ENCODE results near the gene SREK1. TPM values are rescaled to one million over a fixed set of nuclear protein-coding genes. Genes with fewer than 3 reads are reported as not detected.

The SREK1 gene
- total RNA-seq, 1 experiment from 2014 or later: 59.6 TPM

DNA sequence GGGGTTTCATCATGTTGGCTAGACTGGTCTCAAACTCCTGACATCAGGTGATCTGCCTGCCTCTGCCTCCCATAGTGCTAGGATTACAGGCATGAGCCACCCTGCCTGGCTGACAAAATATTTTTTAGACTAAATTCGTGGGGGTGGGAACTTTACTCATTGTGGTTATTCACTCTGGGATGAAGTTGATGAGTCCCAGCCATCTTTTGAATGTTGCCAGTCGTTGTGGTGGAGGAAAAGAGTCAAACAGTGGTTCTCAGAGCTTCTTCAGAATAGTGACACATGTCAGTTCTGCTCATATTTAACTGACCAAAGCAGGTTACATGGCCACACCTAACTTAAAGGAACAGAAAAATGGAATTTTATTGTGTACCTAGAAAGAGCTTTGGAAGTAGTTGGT is 6.9 kb downstream of the SREK1 start:
- Histone ChIP-seq H3K4me2 (ENCODE audit: insufficient read depth, insufficient read length, low read length) (no peak overlapping the region), H3K9me3 (ENCODE audit: control insufficient read depth, low read depth, low read length) (no peaks in the 10 kb centered on the region), H3K23me2 (ENCODE audit: insufficient read length, low read depth, low read length, poor library complexity, severe bottlenecking) (no peaks in the 10 kb centered on the region), H3K27me3 (ENCODE audit: insufficient read depth, low read length) (no peaks in the 10 kb centered on the region), H2BK20ac (ENCODE audit: low read depth, low read length, poor library complexity, severe bottlenecking) (no peak overlapping the region), H3K9ac (ENCODE audit: extremely low read depth, insufficient read length, low read length) (no peak overlapping the region), H4K91ac (ENCODE audit: insufficient read length, low read depth, low read length) (no peak overlapping the region), H2BK5ac (ENCODE audit: insufficient read length, low read length) (no peak overlapping the region), H4K20me1 (ENCODE audit: control insufficient read depth, insufficient read depth, insufficient read length) (no peaks in the 10 kb centered on the region), H3K27ac (ENCODE audit: insufficient read length, low read depth, low read length) (no peak overlapping the region), H2BK15ac (ENCODE audit: low read depth, low read length) (no peak overlapping the region), H4K8ac (replicated peaks; ENCODE audit: insufficient read length, low read depth, low read length) (no peak overlapping the region), H3T11ph (ENCODE audit: low read length) (no peak overlapping the region), H3K56ac (ENCODE audit: insufficient read length, low read depth, low read length) (no peak overlapping the region), H3K79me2 (ENCODE audit: insufficient read depth, low read length) (peaks cover 25% of the 10 kb centered on the region; the same call in 1 of the 2 replicates), H3K14ac (ENCODE audit: insufficient read depth, low read length) (no peak overlapping the region), H3K18ac (ENCODE audit: insufficient read length, low read depth, low read length) (no peak overlapping the region), H3K4me1 (ENCODE audit: insufficient read depth, low read length) (no peaks in the 10 kb centered on the region), H4K5ac (ENCODE audit: insufficient read length, low read depth, low read length) (no peak overlapping the region), H2AFZ (ENCODE audit: low read length) (no peak overlapping the region), H2AK5ac (ENCODE audit: insufficient read length, low read length) (no peak overlapping the region), H3K79me1 (ENCODE audit: insufficient read depth, low read depth, low read length, poor library complexity, severe bottlenecking) (no peaks in the 10 kb centered on the region), H3K23ac (ENCODE audit: insufficient read length, low read depth, low read length) (no peak overlapping the region), H2BK120ac (ENCODE audit: low read depth, low read length, poor library complexity, severe bottlenecking) (no peak overlapping the region), H2BK12ac (ENCODE audit: insufficient read length, low read depth, low read length) (no peak overlapping the region), H3K4ac (ENCODE audit: low read depth, low read length) (no peak overlapping the region)
- Mint-ChIP-seq H3K4me3 (no peak overlapping the region), H3K9me3 (no peaks in the 10 kb centered on the region; a peak in 1 of 5 replicates), H3K36me3 (ENCODE audit: insufficient read depth in 1 of 3, low read depth in 3 of 3) (peaks cover 0 to 18% (median 10%) of the 10 kb centered on the region in 3 experiments; a peak in 5 of 7 replicates), H3K27ac (peak overlapping the region in 1 of 3 experiments; percentile 70; a peak in 4 of 7 replicates), H3K4me1 (peaks cover 8 to 27% of the 10 kb centered on the region in 2 experiments), H3K27me3 (ENCODE audit: low read depth) (no peaks in the 10 kb centered on the region)
- DNase-seq: no peak
- no CpG with 5 or more reads among the region's 2 CpGs for WGBS (ENCODE audit: extremely low coverage, insufficient read length, low lambda C conversion rate)
- TF ChIP-seq, protein P1, sequence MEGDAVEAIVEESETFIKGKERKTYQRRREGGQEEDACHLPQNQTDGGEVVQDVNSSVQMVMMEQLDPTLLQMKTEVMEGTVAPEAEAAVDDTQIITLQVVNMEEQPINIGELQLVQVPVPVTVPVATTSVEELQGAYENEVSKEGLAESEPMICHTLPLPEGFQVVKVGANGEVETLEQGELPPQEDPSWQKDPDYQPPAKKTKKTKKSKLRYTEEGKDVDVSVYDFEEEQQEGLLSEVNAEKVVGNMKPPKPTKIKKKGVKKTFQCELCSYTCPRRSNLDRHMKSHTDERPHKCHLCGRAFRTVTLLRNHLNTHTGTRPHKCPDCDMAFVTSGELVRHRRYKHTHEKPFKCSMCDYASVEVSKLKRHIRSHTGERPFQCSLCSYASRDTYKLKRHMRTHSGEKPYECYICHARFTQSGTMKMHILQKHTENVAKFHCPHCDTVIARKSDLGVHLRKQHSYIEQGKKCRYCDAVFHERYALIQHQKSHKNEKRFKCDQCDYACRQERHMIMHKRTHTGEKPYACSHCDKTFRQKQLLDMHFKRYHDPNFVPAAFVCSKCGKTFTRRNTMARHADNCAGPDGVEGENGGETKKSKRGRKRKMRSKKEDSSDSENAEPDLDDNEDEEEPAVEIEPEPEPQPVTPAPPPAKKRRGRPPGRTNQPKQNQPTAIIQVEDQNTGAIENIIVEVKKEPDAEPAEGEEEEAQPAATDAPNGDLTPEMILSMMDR (conservative IDR thresholded peaks at IDR 0.05): no peak
